SU-DHL-6 (cell line): ENCODE measurements around the gene GMDS.

Experiments used
- EZH2phosphoT487 ChIP-seq: fragments of 200-600 bp; sonication (generic), shearing (Covaris generic); conservative IDR thresholded peaks from 2 replicates; pipeline ENCODE4 v1.6.1; 2018; ENCODE audit warnings: mild to moderate bottlenecking, antibody characterized with exemption, low read length, moderate library complexity, mixed read lengths
- TF ChIP-seq, protein P1 (sequence below): fragments of 200-600 bp; sonication (generic); IDR thresholded peaks from one replicate; pipeline ENCODE4 v1.5.1; 2017; ENCODE audit warnings: antibody characterized with exemption, mild to moderate bottlenecking, low read length, moderate library complexity; ENCODE audit not compliant: insufficient read depth, poor library complexity, severe bottlenecking

DNA sequence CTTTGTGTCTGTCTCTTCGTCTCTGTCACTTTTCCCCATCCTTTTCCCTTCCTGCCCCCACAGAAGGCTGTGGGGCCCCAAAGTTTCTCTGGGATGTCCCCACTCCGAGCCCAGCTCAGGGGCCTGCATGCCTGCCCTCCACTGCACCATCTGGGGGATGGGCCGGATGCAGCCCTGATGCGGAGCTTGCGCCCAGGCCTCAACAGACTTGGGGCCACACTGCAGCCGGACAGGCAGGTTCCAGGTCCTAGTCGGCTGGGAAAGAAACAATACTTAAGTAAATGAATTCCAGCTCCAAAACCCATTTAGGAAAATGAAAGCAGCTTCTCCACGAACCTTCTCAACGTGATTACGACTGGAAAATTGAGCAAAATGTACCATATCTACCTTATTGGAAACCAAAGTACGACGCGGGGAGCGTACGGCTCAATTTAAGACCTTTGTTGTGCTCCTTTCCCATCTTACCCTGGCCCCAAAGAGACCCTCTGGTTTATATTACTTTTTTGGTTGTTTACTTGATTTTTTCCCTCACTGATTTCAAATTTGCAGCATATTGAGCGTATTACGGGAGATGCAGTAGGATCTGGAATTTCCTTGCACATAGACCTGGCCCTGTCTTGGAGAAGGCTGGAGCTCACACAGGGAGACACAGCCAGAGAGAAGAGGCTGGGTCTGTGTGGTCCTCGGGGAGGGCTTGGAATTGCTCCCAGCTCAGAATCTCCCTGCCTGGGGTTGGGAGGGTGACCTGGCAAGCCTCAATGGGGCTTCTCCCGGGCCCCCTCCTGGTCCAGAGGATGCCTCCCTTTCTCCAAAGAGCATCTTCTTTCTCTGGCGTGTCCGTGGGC lies 627.7 kb downstream of the GMDS start:
- TF ChIP-seq EZH2phosphoT487: no peak
- TF ChIP-seq, protein P1, sequence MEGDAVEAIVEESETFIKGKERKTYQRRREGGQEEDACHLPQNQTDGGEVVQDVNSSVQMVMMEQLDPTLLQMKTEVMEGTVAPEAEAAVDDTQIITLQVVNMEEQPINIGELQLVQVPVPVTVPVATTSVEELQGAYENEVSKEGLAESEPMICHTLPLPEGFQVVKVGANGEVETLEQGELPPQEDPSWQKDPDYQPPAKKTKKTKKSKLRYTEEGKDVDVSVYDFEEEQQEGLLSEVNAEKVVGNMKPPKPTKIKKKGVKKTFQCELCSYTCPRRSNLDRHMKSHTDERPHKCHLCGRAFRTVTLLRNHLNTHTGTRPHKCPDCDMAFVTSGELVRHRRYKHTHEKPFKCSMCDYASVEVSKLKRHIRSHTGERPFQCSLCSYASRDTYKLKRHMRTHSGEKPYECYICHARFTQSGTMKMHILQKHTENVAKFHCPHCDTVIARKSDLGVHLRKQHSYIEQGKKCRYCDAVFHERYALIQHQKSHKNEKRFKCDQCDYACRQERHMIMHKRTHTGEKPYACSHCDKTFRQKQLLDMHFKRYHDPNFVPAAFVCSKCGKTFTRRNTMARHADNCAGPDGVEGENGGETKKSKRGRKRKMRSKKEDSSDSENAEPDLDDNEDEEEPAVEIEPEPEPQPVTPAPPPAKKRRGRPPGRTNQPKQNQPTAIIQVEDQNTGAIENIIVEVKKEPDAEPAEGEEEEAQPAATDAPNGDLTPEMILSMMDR: no peak
